Measurements from ENCODE around the gene GGN. TPM values are rescaled to one million over a fixed set of nuclear protein-coding genes. Genes with fewer than 3 reads are reported as not detected.

Gene GGN
- total RNA-seq, 1 donor from 2014 or later = 0.59 TPM

Other genes with a start within 250 kb of the GGN start
- 1.2 and 1.7 TPM in 2 replicates for gene DPF1, start 163.8 kb downstream of the GGN start, total RNA-seq
- gene PPP1R14A, start 131.7 kb downstream of the GGN start, total RNA-seq = not detected in 2 replicates
- gene SPINT2, start 123.5 kb downstream of the GGN start, total RNA-seq = 0.11 TPM in 1 of 2 replicates, not detected in the other
- gene C19orf33, start 83.8 kb downstream of the GGN start, total RNA-seq = not detected in 2 replicates
- gene YIF1B, start 72.1 kb downstream of the GGN start, total RNA-seq = 51.6 and 68.5 TPM in 2 replicates
- 1.2 and 2.3 TPM in 2 replicates for gene KCNK6, start 68.2 kb downstream of the GGN start, total RNA-seq
- 0.78 and 1.1 TPM in 2 replicates for gene CATSPERG, start 52.2 kb downstream of the GGN start, total RNA-seq
- 391 and 475 TPM in 2 replicates for gene PSMD8, start 13.5 kb downstream of the GGN start, total RNA-seq
- 0.83 and 1.5 TPM in 2 replicates for gene SPRED3, start 663 bp upstream of the GGN start, total RNA-seq
- 11.7 and 11.8 TPM in 2 replicates for gene FAM98C, start 15.1 kb upstream of the GGN start, total RNA-seq
- gene RASGRP4, start 38.2 kb upstream of the GGN start, total RNA-seq = 0.16 and 0.19 TPM in 2 replicates
- gene RYR1, start 45.7 kb upstream of the GGN start, total RNA-seq = 166 and 168 TPM in 2 replicates
- 0.13 and 0.57 TPM in 2 replicates for gene MAP4K1, start 229.9 kb upstream of the GGN start, total RNA-seq
- 228 and 269 TPM in 2 replicates for gene EIF3K, start 231.2 kb upstream of the GGN start, total RNA-seq